Bronchial epithelial cell (primary cell): ENCODE measurements around the gene CLTRN. TPM values are rescaled to one million over a fixed set of nuclear protein-coding genes. Genes with fewer than 3 reads are reported as not detected.
A peak's percentile ranks its signal among the peaks of the same experiment; 100 is the strongest.
"Not testable (repeated sequence)": the region's sequence is repeated elsewhere in the genome, so short reads cannot be mapped to it uniquely, and the experiment has no call there.

ENCODE experiments used
- DNase-seq: peaks from one replicate; pipeline ENCODE4 v3.0.0-alpha.2; 2010; ENCODE audit warnings: low read depth
- FAIRE-seq: peaks from 2 replicates; lab custom pipeline; 2011; peaks lifted over from hg19 to GRCh38; lab: Jason Lieb, UNC
- H3K27me3 ChIP-seq: 2 replicates; pipeline ENCODE4 v1.5.1; 2011; ENCODE audit warnings: low read length; ENCODE audit not compliant: control insufficient read depth, insufficient read depth
- H3K36me3 ChIP-seq: 2 replicates; pipeline ENCODE4 v1.5.1; 2011; ENCODE audit warnings: low read length; ENCODE audit not compliant: control insufficient read depth, insufficient read depth
- H3K4me3 ChIP-seq: 2 replicates; pipeline ENCODE4 v1.5.1; 2011; ENCODE audit warnings: mild to moderate bottlenecking, low read depth, low read length, control low read depth
- CTCF ChIP-seq: IDR thresholded peaks from 2 replicates; pipeline ENCODE4 v1.5.1; 2011; ENCODE audit warnings: mild to moderate bottlenecking, moderate library complexity, low read length, control low read depth, inconsistent platforms; ENCODE audit not compliant: insufficient read depth, severe bottlenecking
- total RNA-seq: library from RNA; depleted of rRNA; stranded (reverse); fragments of >200 nt; gene quantifications from 2 replicates; pipeline ENCODE4 v1.2.1, GENCODE V29; 2014

CLTRN gene
- total RNA-seq = 0.53 and 1.2 TPM in 2 replicates

- Histone ChIP-seq H3K4me3 (no peak within 1 kb of the TSS), H3K27me3 (no peaks in the 10 kb centered on the region), H3K36me3 (no peaks in the 10 kb centered on the region)
- DNase-seq (peak; percentile 83), FAIRE-seq (no peak)
- TF ChIP-seq CTCF = no peak
Observed at GRCh38 chrX:15664487-15665444, at the start of gene CLTRN. CLTRN (minus strand) TSS chrX:15664805; CDS start chrX:15664775, 30 bp downstream.

GRCh38 chrX:15704273-15704672 is 39.7 kb upstream of the CLTRN start:
- H3K27me3 ChIP-seq, H3K36me3 ChIP-seq, DNase-seq, H3K4me3 ChIP-seq, FAIRE-seq: not testable (repeated sequence)

- H3K4me3 ChIP-seq, DNase-seq, H3K27me3 ChIP-seq, H3K36me3 ChIP-seq: not testable (repeated sequence)
- peak; percentile 98 for FAIRE-seq
Observed at GRCh38 chrX:15703809-15704208, 39.2 kb upstream of the CLTRN start.

- TF ChIP-seq CTCF = no peak
- H3K27me3 ChIP-seq = no peaks in the 10 kb centered on the region
- H3K36me3 ChIP-seq = no peaks in the 10 kb centered on the region
- no peak overlapping the region for H3K4me3 ChIP-seq
- DNase-seq (no peak), FAIRE-seq (no peak)
Observed at GRCh38 chrX:15702488-15703371, 38.1 kb upstream of the CLTRN start.

GRCh38 chrX:15696516-15696915 is 31.9 kb upstream of the CLTRN start:
- no peak for FAIRE-seq
- Histone ChIP-seq H3K27me3 (no peaks in the 10 kb centered on the region), H3K4me3 (no peak overlapping the region), H3K36me3 (no peaks in the 10 kb centered on the region)
- no peak for DNase-seq
- no peak for TF ChIP-seq CTCF

- no peak for TF ChIP-seq CTCF
- H3K36me3 ChIP-seq = peaks cover 3% of the 10 kb centered on the region
- H3K4me3 ChIP-seq = no peak overlapping the region
- FAIRE-seq (peak; percentile 66), DNase-seq (no peak)
- H3K27me3 ChIP-seq = no peaks in the 10 kb centered on the region
Observed at GRCh38 chrX:15694941-15695451, 30.4 kb upstream of the CLTRN start.
